C4-2B (cell line): ENCODE results near the gene NAPA.

Experiments
- H3K27ac ChIP-seq: fragments of 450-650 bp; 2 replicates; pipeline ENCODE4 v1.5.1; 2017
- CTCF ChIP-seq: fragments of 450-650 bp; conservative IDR thresholded peaks from 2 replicates; pipeline ENCODE4 v1.5.1; 2017; ENCODE audit warnings: mild to moderate bottlenecking
- ZFX ChIP-seq: fragments of 450-650 bp; IDR thresholded peaks from 2 replicates; pipeline ENCODE4 v1.6.1; 2017

Gene NAPA

GRCh38 chr19:47538812-47539211 lies 23.9 kb upstream of the NAPA start:
- TF ChIP-seq CTCF (no peak), ZFX (no peak)
- H3K27ac ChIP-seq, result no peak overlapping the region

GRCh38 chr19:47537493-47537892 lies 22.6 kb upstream of the NAPA start:
- H3K27ac ChIP-seq, result no peak overlapping the region
- TF ChIP-seq CTCF (no peak), ZFX (no peak)

GRCh38 chr19:47534628-47535027 lies 19.8 kb upstream of the NAPA start:
- TF ChIP-seq CTCF (no peak), ZFX (no peak)
- no peak overlapping the region for H3K27ac ChIP-seq

GRCh38 chr19:47531640-47532387 lies 17.0 kb upstream of the NAPA start:
- no peak overlapping the region for H3K27ac ChIP-seq
- TF ChIP-seq CTCF (no peak), ZFX (no peak)

GRCh38 chr19:47529018-47529742 lies 14.3 kb upstream of the NAPA start:
- H3K27ac ChIP-seq, result no peak overlapping the region
- TF ChIP-seq ZFX, result no peak
- no peak for TF ChIP-seq CTCF

GRCh38 chr19:47526798-47527197 lies 11.9 kb upstream of the NAPA start:
- no peak for TF ChIP-seq CTCF
- no peak for TF ChIP-seq ZFX

GRCh38 chr19:47523473-47523872 lies 8.6 kb upstream of the NAPA start:
- no peak overlapping the region for H3K27ac ChIP-seq
- TF ChIP-seq CTCF, result no peak
- no peak for TF ChIP-seq ZFX

More at GRCh38 chr19:47526798-47527197, 11.9 kb upstream of the NAPA start:
- H3K27ac ChIP-seq, result no peak overlapping the region
